ENCODE results near the gene LCE1C. TPM values are rescaled to one million over a fixed set of nuclear protein-coding genes. Genes with fewer than 3 reads are reported as not detected.

The LCE1C gene
- total RNA-seq, 2 donors from 2014 or later, result not detected

DNA sequence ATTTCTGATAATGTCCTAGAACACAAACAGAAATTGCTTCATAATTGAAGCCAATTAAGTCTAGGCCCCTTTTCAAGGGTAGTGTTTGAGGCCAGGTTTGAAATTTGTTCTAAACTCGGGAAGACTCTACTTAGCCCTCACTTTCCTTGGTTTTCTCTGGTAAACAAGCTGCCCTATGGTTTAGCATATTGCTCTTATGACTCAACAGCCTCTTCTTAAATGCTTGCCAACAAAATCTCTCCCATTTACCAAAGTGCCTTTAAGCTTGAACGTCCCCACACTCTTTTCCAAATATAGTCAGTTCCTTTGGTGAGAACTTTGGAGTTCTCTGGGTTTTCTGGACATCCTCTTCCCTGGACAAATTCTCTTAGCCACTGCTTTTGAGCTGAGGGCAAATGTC, 30.4 kb upstream of the LCE1C start:
- H3K27me3 ChIP-seq (ENCODE audit: control insufficient read depth, insufficient read depth, low read length, poor library complexity, severe bottlenecking), result no peaks in the 10 kb centered on the region
- Mint-ChIP-seq H3K27me3 (ENCODE audit: insufficient read depth) (no peaks in the 10 kb centered on the region), H3K36me3 (ENCODE audit: low read depth) (no peaks in the 10 kb centered on the region), H3K4me1 (no peaks in the 10 kb centered on the region), H3K9me3 (peaks cover 78% of the 10 kb centered on the region), H3K27ac (no peak overlapping the region), H3K4me3 (no peak overlapping the region)
- WGBS, 2 experiments (ENCODE audit: insufficient coverage in 1 of 2, insufficient read length in 1 of 2), result 0 to 26% methylated on average over 1 to 2 of the region's 2 CpGs
- no peaks in the 10 kb centered on the region for H3K4me1 ChIP-seq (ENCODE audit: control insufficient read depth, insufficient read depth, low read length)
- TF ChIP-seq CTCF (conservative IDR thresholded peaks at IDR 0.05), result no peak
- H3K9ac ChIP-seq (ENCODE audit: extremely low read depth, low read length, poor library complexity, severe bottlenecking), result no peak overlapping the region
- H3K36me3 ChIP-seq (ENCODE audit: control insufficient read depth, insufficient read depth, low read length), result no peaks in the 10 kb centered on the region
- DNase-seq, result no peak
- H3K4me3 ChIP-seq (ENCODE audit: low read length), result no peak overlapping the region
- no peak overlapping the region for H3K27ac ChIP-seq (ENCODE audit: low read depth, low read length)
- peaks cover 35% of the 10 kb centered on the region for H3K9me3 ChIP-seq (ENCODE audit: control insufficient read depth, low read length)

GRCh38 chr1:152827173-152827572, 20.7 kb upstream of the LCE1C start, which contains the start of gene LCE1A:
Gene LCE1A (plus strand): TSS chr1:152827473. CDS start chr1:152827473, 0 bp downstream.
- Histone ChIP-seq H3K27me3 (ENCODE audit: control insufficient read depth, insufficient read depth, low read length, poor library complexity, severe bottlenecking) (no peaks in the 10 kb centered on the region), H3K9ac (ENCODE audit: extremely low read depth, low read length, poor library complexity, severe bottlenecking) (no peak within 1 kb of the TSS), H3K9me3 (ENCODE audit: control insufficient read depth, low read length) (peaks cover 53% of the 10 kb centered on the region), H3K4me1 (ENCODE audit: control insufficient read depth, insufficient read depth, low read length) (no peaks in the 10 kb centered on the region), H3K36me3 (ENCODE audit: control insufficient read depth, insufficient read depth, low read length) (no peaks in the 10 kb centered on the region), H3K4me3 (ENCODE audit: low read length) (no peak within 1 kb of the TSS), H3K27ac (ENCODE audit: low read depth, low read length) (no peak within 1 kb of the TSS)
- Mint-ChIP-seq H3K36me3 (ENCODE audit: low read depth) (no peaks in the 10 kb centered on the region), H3K27me3 (ENCODE audit: insufficient read depth) (no peaks in the 10 kb centered on the region), H3K27ac (no peak within 1 kb of the TSS), H3K4me1 (no peaks in the 10 kb centered on the region), H3K4me3 (no peak within 1 kb of the TSS), H3K9me3 (peaks cover 78% of the 10 kb centered on the region)
- no peak for TF ChIP-seq CTCF (conservative IDR thresholded peaks at IDR 0.05)
- WGBS, 2 experiments (ENCODE audit: insufficient coverage in 1 of 2, insufficient read length in 1 of 2), result 60 to 81% methylated on average over 2 of the region's 2 CpGs
- no peak for DNase-seq

DNA sequence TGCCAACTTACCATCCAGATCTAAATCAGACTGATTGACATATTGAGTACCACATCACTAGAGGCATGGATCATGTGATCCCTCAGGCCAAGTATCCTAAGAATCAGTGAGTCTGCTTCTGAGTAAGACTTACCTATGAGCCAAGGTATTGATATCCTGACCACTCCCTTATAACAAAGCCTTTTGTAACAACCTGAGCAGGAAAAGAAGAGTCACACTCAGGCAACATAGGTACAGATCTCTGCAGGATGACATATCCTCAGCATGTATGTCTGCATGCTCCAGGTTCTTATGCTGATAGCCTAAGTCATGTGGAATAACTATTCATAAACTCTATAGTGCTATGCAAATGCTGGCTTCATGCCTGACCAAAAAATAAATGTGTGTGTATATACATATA, 18.5 kb upstream of the LCE1C start:
- Histone ChIP-seq H3K27ac (ENCODE audit: low read depth, low read length) (no peak overlapping the region), H3K27me3 (ENCODE audit: control insufficient read depth, insufficient read depth, low read length, poor library complexity, severe bottlenecking) (no peaks in the 10 kb centered on the region), H3K9me3 (ENCODE audit: control insufficient read depth, low read length) (peaks cover 64% of the 10 kb centered on the region), H3K9ac (ENCODE audit: extremely low read depth, low read length, poor library complexity, severe bottlenecking) (no peak overlapping the region), H3K36me3 (ENCODE audit: control insufficient read depth, insufficient read depth, low read length) (no peaks in the 10 kb centered on the region), H3K4me3 (ENCODE audit: low read length) (no peak overlapping the region), H3K4me1 (ENCODE audit: control insufficient read depth, insufficient read depth, low read length) (no peaks in the 10 kb centered on the region)
- no peak for TF ChIP-seq CTCF (conservative IDR thresholded peaks at IDR 0.05)
- Mint-ChIP-seq H3K9me3 (peaks cover 67% of the 10 kb centered on the region), H3K27me3 (ENCODE audit: insufficient read depth) (no peaks in the 10 kb centered on the region), H3K27ac (no peak overlapping the region), H3K36me3 (ENCODE audit: low read depth) (peaks cover 2% of the 10 kb centered on the region), H3K4me1 (no peaks in the 10 kb centered on the region), H3K4me3 (no peak overlapping the region)
- no peak for DNase-seq
